HG03378 (cell line): ENCODE data around the gene HSPA4.
"Not testable (repeated sequence)": the region's sequence is repeated elsewhere in the genome, so short reads cannot be mapped to it uniquely, and the experiment has no call there.

Experiments
- ATAC-seq: cut with Tn5 transposase; IDR thresholded peaks from one replicate; pipeline ENCODE4 v1.9.1; 2021; ENCODE audit warnings: mild to moderate bottlenecking, moderate library complexity; ENCODE audit not compliant: unreplicated experiment

HSPA4 gene

GRCh38 chr5:133051542-133052316, at the start of gene HSPA4:
HSPA4 (plus strand) TSS chr5:133052013; CDS start chr5:133052251, 238 bp downstream.
- peak; percentile 81 for ATAC-seq

- no peak for ATAC-seq
Measured at GRCh38 chr5:133006653-133007052, 45.2 kb upstream of the HSPA4 start.

GRCh38 chr5:133008455-133008854, 43.4 kb upstream of the HSPA4 start:
- ATAC-seq: not testable (repeated sequence)

DNA sequence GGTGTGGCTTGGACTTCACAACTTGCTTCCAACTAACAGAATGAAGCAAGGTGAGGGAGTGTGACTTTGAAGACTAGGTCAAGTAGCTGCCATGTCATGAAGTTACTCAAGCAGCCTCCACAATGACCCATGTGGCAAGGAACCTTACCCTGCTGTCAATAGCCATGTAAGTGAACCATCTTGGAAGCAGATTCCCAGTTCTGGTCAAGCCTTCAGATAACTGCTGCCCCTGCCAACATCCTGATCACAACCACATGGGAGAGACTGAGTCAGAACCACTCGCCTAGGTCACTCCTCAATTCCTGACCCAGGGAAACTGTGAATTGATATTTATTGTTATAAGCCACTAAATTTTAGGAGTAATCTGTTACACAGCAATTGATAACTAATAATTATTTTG, 36.3 kb upstream of the HSPA4 start:
- ATAC-seq: no peak

- no peak for ATAC-seq
Measured at GRCh38 chr5:133017964-133018363, 33.8 kb upstream of the HSPA4 start.

- ATAC-seq: not testable (repeated sequence)
Measured at GRCh38 chr5:133019471-133019870, 32.3 kb upstream of the HSPA4 start.

- ATAC-seq: peak; percentile 93
Measured at GRCh38 chr5:133025804-133026663, 25.8 kb upstream of the HSPA4 start, which contains the start of gene ZCCHC10. ZCCHC10 (minus strand) TSS chr5:133026549; CDS start chr5:133026537, 12 bp downstream.

DNA sequence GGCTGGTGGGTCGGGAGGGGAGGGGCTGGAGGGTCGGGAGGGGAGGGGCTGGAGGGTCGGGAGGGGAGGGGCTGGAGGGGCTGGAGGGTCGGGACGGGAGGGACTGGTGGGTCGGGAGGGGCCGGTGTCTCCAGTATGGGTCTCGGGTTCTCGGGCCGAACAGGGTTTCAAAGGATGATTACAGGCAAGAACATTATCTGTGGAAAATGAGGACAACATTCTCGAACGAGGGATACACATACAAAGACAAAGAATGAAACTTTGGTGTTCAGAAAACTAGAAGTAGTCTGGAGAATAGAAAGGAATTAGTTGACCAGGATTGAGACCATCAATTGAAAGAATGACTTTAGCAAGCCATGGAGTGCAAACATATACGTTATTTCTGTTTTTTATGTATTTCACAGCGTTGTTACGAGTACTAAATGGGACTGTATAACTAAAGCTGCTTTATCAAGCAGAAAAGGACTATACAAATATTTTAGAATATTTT, 25.1 kb upstream of the HSPA4 start:
- peak; percentile 4 for ATAC-seq

GRCh38 chr5:133029416-133029815, 22.4 kb upstream of the HSPA4 start:
- ATAC-seq: no peak

DNA sequence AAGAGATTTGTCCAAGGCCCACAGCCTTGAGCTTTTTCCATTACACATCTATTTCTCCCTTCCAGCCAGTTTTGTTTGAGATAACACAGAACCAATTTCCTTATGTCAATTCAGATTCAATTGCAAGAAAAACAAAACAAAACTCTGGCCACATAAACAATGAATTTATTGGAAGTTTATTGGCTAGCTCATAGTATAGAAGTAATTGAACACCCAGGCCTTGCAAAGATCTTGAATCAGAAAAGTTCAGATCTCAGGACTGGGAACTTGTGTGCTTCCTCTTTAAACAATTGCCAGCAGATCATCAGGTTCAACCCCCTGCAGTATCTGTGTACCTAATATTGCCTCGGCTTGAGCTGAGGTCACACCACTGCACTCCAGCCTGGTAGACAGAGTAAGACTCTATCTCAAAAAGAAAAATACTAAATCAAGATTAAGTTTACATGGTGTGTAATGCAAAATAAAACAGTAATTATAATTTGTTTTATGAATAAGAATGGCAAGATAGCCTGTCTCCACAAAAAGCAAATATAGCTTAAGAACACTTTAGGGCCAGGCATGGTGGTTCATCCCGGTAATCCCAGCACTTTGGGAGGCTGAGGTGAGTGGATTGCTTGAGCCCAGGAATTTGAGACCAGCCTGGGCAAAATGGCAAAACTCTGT, 21.3 kb upstream of the HSPA4 start:
- no peak for ATAC-seq

- no peak for ATAC-seq
Measured at GRCh38 chr5:133032852-133033742, 18.7 kb upstream of the HSPA4 start.

- no peak for ATAC-seq
Measured at GRCh38 chr5:133034064-133034463, 17.7 kb upstream of the HSPA4 start.

GRCh38 chr5:133035224-133035623, 16.6 kb upstream of the HSPA4 start:
- ATAC-seq: no peak

GRCh38 chr5:133036677-133037076, 15.1 kb upstream of the HSPA4 start:
- not testable (repeated sequence) for ATAC-seq

DNA sequence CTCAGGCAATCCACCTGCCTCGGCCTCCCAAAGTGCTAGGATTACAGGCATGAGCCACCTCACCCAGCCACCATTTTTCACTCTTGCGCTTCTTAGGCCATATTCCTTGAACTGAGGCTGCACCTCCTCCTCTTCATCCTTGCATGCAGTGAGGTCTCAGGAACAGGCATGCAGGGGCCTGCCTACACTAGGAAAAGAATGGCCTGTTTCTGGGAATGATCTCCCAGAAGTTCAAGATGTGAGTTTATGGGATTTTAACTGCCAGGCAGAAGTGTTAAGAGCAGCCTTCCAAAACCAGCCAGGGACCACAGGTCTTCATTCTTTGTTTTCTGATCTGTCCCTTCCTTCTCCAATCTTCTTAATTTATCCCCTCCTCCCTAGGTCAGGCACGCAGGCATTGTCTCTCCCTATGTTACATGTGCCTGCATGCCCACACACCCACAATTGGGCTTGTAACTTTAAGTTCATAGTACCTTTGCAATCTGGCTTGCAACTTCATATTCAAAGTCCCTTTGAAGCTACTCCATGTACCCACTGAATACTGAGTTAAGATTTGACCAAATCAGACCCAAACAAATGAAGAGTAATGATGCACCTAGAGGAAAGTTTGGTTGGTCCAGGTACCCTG, 10.5 kb upstream of the HSPA4 start:
- no peak for ATAC-seq

GRCh38 chr5:133041910-133042309, 9.9 kb upstream of the HSPA4 start:
- ATAC-seq: no peak

DNA sequence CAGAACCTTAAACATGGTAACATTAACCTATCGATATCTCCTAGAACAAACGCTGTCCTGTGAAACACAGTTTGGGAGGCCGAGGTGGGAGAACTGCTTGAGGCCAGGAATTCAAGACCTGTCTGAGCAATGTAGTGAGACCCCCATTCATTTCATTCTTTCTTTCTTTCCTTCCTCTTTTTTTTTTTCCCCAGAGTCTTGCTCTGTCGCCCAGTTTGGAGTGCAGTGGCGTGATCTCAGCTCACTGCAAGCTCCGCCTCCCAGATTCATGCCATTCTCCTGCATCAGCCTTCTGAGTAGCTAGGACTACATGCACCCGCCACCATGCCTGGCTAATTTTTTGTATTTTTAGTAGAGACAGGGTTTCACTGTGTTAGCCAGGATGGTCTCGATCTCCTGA, 5.3 kb upstream of the HSPA4 start:
- ATAC-seq: not testable (repeated sequence)

GRCh38 chr5:133047404-133047803, 4.4 kb upstream of the HSPA4 start:
- no peak for ATAC-seq

DNA sequence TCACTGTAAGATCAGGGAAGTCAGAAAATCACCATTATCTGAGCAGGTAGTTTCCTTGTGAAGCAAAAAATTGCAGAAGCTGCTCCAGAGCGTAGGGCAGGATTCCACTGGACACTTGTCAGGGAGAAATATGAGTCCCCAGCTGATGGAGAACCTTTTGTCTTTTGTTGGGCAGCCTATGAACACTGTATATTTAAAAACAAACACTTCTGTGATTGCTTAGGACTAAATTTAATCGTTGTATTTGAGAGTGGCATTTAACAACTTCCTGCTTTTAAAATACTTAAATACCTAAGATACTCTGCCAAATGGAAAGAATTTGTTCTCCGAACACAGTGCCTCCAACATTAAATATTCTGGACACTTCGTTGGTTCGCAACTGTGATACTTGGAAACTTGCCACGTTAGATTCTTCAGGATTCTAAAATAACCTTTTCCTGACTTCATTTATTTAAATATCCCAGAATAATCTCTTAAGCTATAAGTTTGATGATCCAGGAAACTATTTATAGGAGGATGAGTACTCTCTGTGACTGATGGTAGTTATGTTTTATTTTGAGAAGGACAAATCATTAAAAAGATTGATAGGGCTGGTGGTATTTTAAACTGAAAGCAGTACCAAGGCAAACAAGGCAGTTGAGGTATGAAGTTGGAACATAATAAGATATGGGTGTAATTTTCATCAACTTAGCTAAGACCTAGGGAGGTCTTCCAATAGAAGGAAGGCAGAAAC, 2.7 kb upstream of the HSPA4 start:
- ATAC-seq: no peak
